Fibroblast of villous mesenchyme (primary cell): ENCODE results near the gene TFAP2A. TPM values are rescaled to one million over a fixed set of nuclear protein-coding genes. Genes with fewer than 3 reads are reported as not detected.

Source experiments
- DNase-seq: peaks from one replicate; pipeline ENCODE4 v3.0.0-alpha.2; 2010; ENCODE audit warnings: low read depth
- H3K4me3 ChIP-seq: 2 replicates; pipeline ENCODE4 v1.5.1; 2011; ENCODE audit warnings: low read depth, mild to moderate bottlenecking, low read length
- small RNA-seq: library from RNA; depleted of rRNA; stranded (forward); fragments of <200 nt; gene quantifications from one replicate; pipeline ENCODE3, GENCODE V24; 2012
- total RNA-seq: library from RNA; depleted of rRNA; stranded (reverse); fragments of >200 nt; gene quantifications from 2 replicates; pipeline ENCODE4 v1.2.3, GENCODE V29; 2012
- TF ChIP-seq, protein P1 (sequence below): IDR thresholded peaks from 2 replicates; pipeline ENCODE4 v1.5.1; 2012; ENCODE audit warnings: low read depth, mild to moderate bottlenecking, low read length; ENCODE audit not compliant: insufficient read depth

Gene TFAP2A
- total RNA-seq, 1 donor: 13.8 TPM

DNA sequence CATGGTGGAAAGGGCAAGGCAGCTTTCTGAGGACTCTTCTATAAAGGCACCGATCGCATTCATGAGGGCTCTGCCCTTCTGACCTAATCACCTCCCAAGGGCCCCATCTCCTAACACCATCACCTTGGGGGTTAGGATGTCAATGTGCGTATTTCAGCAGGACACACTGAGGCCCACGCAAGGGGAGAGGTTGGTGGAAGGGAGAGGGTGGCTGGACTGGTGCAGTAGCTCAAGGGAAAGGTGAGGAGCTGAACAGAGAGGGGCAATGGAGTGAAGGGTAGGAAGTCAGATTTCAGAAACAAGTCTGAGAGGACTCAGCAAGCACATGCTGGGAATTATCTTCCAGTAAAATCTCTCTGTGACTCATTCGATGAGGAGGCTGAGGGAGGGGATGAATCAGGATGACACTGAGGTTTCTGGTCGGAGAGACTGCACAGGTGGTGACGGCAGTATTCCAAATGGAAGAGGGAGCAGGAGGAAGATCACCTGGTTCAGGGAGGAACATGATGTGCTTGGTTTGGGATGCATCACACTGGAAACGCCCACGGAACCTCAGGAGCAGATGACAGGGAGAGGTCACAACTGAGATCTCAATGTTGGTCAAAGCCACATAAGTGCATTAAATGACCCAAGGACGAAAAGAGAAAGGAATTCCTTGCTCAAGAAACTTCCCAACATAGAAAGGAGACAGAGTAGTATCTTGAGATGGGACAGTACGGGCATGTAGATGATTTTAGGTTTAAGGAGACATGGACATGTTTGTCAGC is 67.1 kb downstream of the TFAP2A start:
- H3K4me3 ChIP-seq: no peak overlapping the region
- TF ChIP-seq, protein P1, sequence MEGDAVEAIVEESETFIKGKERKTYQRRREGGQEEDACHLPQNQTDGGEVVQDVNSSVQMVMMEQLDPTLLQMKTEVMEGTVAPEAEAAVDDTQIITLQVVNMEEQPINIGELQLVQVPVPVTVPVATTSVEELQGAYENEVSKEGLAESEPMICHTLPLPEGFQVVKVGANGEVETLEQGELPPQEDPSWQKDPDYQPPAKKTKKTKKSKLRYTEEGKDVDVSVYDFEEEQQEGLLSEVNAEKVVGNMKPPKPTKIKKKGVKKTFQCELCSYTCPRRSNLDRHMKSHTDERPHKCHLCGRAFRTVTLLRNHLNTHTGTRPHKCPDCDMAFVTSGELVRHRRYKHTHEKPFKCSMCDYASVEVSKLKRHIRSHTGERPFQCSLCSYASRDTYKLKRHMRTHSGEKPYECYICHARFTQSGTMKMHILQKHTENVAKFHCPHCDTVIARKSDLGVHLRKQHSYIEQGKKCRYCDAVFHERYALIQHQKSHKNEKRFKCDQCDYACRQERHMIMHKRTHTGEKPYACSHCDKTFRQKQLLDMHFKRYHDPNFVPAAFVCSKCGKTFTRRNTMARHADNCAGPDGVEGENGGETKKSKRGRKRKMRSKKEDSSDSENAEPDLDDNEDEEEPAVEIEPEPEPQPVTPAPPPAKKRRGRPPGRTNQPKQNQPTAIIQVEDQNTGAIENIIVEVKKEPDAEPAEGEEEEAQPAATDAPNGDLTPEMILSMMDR: no peak
- DNase-seq: no peak

Small RNA genes within 50 kb of the gene (small RNA-seq; reads per million reads assigned to genes)
- gene MIR5689: not detected

Other genes starting within 250 kb of the TFAP2A start
- gene GCNT2, start 106.3 kb upstream of the TFAP2A start, total RNA-seq: under 0.01 TPM in 2 replicates